ENCODE data around the gene CD164.

The CD164 gene

GRCh38 chr6:109381747-109382575, at the start of gene CD164:
CD164 (minus strand) TSS chr6:109382467; CDS start chr6:109382378, 89 bp downstream.
- DNase-seq, result peak; percentile 95

GRCh38 chr6:109429496-109429895, 47.2 kb upstream of the CD164 start:
- DNase-seq, result no peak

GRCh38 chr6:109428889-109429477, 46.7 kb upstream of the CD164 start:
- no peak for DNase-seq

DNA sequence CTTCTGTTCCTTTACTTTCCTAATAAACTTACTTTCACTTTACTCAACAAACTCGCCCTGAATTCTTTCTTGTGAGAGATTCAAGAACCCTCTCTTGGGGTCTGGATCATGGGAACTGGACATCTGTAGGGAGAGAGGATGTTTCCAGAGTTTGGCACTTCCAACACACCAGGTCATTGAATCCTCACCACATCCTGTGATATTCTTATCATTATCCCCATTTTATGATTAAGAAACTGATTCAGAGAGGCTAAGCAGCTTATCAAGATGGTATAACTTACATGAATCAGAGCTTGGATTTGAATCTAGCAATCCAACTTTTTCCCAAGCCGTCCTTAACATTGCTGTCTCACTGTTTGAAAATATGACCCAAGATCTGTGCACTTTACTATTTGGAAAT, 42.7 kb upstream of the CD164 start:
- no peak for DNase-seq

DNA sequence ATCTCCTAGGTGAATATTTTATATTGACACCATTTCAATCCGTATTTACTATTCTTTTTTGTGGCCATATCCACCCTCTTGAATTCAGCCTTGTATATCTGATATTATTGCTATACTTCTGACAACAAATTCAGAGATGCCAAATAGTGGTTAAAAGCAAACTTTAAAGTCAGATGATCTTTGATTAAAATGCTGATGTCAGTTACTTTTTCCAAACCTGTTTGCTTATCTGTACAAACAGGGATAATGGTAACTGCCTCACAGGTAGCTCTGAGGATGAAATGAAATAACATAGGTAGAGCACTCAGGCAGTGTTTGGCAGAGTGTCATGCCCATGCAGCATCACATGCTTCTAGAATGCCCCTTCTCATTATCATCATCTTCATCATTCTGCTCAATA, 38.9 kb upstream of the CD164 start:
- no peak for DNase-seq

DNA sequence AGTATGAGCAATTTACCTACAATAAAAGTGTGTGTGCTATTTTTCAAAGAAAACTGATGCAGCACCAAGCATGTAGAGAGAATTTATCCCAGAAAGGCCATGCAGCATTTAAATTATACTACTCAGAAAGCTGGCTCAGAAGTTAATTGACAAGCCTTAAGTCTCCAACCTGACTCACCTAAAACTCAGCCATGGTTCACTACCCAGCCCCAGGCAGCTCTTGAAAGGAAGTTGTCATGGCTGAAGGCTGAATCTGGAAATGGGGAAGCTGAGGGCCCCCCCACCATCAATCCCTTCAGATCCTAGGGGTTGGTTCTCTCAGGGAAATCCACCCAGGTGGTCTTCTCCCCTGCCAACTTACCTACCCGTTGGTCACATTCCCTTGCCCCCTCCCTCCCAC, 38.5 kb upstream of the CD164 start:
- no peak for DNase-seq

DNA sequence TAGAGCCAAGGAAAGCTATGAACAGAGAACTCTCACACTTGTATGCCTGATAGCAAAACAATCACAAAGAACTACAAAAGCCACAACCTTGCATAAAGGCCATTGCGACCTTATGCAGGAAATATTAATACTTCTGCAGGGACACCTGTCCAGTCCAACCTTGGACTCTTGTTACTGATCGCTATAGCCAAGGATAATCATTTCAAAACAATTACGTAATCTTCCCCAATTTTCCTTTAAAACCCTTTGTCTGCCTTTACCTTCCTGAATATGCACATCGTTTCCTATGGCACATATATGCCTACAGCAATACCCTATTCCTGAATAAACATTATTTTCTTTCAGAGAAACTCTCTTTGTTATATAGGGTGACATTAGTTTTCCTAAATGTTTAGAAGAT, 35.4 kb upstream of the CD164 start:
- no peak for DNase-seq

DNA sequence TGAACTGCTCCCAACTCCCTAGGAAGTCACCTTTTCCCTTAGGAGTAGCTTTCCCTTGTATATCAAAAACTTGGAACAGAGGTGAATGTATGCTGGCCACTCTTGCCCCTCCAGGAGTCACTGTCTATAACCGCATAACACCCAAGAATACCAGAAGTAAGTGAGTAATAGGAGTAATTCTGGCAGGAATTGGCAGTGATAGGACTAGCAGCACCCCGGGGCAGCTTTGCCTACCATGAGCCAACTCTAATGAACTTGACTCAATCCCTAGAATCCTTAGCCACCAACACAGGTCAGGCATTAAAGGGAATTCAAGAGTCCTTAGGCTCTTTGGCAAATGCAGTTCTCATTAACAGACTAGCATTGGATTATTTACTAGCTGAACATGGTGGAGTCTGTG, 28.8 kb upstream of the CD164 start:
- no peak for DNase-seq

GRCh38 chr6:109406196-109406595, 23.9 kb upstream of the CD164 start:
- no peak for DNase-seq

GRCh38 chr6:109397020-109397419, 14.8 kb upstream of the CD164 start:
- no peak for DNase-seq

GRCh38 chr6:109396046-109396718, 13.9 kb upstream of the CD164 start:
- DNase-seq, result no peak

GRCh38 chr6:109393886-109394281, 11.6 kb upstream of the CD164 start:
- no peak for DNase-seq

DNA sequence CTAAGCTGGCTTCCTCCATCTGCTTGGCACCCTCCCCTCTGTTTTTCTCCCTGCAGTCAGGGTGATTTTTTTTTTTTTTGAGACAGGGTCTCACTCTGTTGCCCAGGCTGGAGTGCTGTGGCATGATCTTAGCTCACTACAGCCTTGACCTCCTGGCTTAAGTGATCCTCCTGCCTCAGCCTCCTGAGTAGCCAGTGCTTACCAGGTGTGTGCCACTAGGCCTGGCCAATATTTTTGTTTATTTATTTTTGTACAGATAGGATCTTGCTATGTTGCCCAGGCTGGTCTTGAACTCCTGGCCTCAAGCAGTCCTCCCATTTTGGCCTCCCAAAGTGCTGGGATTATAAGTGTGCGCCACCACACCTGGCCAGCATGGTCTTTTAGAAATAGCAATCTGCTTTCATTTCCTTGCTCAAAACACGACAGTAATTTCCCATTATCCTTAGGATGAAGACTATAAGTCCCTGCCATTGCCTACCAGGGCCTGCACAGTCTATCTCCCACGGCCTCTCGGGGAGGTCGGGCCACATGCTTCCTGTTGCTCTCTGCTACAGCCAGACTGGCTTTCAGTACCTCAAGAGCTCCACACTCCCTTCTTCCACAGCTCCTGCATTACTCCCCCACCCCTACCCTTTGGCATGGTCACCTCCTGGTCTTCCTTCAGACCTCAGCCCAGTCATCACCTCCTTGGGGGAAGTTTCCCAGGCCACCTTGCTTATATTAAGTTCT, 11.1 kb upstream of the CD164 start:
- no peak for DNase-seq

GRCh38 chr6:109389650-109390274, 7.5 kb upstream of the CD164 start:
- no peak for DNase-seq

DNA sequence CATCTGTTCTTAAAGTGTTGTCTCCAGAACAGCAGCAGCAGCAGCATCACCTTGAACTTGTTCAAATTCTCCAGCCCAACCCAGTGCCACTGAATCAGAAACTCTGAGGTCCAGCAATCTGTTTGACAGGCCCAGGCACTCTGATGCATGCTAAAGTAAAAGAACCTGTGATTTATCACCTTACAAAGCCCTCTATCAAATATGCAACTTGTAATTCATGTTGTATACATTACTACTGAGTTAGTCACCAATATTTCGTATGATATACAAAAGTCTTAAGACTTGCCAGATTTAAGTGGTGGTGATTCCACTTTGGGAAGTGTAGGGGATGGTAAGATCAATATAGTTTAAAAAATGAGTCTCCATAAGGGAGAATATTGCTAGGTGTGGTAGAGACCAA, 6.0 kb upstream of the CD164 start:
- DNase-seq, result no peak

DNA sequence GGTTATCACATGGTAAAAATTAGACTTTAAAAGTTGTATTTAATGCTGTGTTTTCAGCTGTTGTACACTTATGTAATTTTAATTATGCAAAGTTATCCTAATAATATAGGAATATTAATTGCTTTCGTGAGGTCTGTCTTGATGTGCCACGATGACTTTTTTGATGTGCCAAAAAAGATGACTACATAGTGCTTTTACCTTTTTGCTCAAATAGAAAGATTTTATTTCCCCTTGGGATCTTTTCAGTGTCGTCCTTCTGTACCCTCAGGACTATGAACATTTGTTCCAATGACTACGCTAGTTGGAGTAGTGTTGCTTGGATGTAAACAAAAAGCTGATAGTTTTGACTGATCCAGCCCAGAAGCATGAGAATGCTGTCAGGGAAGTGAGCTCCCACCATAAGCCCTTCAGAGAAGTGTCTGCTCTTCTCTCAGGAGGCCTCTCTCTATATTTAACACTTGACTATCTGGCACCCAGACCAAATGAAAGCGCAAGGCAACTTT, 1.2 kb upstream of the CD164 start:
- DNase-seq, result no peak

DNA sequence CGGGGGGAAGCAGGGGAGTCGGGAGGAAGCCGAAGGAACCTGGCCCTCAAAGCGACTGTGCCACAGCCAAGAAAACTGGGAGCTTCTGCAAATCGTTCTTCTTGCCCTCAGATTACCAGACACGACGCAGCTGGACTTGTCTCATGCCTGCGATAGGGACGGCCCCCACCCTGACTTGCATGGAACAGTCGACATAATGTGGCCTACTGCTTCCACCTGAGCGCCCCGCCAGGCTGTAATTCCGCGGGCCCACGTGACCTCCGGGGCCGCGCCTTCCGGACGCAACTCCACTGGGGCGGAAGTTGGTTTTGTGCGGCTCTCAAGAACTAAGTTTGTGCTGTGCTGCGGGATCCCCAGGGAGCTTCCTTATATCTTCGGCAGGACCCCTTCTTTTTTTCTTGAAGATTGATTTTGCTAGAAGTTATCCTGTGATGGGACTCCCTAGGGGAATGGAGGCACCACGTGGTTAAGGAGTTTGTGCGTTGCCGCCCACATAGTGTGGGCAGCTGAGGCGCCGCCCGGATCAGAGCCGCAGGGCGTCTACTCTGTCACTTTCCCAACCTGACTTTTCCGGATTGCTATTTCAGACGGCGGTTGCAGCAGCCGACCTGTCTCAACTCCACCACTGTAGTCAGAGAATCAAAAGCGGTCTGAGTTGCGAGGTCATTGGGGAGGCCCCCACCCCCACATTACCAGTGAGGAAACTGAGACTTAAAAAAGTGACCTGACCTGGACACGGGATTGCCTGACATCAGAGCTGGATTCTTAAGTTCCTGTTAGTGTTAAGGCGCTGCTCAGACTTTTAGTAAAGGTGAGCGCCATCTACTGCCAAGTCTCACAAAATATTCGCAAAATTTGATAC, 540 bp upstream of the CD164 start:
- peak; percentile 94 for DNase-seq

GRCh38 chr6:109381061-109381746, 1.1 kb downstream of the CD164 start:
- DNase-seq, result no peak

DNA sequence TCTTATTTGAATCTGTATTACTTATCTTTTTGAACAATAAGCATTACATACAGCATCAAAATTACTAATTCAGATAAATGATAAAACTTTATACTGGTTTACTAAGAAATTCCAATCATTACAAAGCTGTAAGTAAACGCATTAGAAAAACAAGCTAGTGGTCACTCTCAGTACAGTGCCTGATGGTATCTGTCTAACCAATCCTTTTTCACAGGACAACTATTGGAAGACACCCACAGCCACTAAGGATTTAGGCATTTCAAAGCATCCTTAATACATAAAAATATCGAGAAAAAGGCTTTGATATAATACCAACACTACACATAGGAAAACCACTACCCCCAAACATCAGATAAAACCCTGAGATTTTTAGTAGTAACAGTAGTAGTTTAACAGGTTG, 2.6 kb downstream of the CD164 start:
- DNase-seq, result no peak

DNA sequence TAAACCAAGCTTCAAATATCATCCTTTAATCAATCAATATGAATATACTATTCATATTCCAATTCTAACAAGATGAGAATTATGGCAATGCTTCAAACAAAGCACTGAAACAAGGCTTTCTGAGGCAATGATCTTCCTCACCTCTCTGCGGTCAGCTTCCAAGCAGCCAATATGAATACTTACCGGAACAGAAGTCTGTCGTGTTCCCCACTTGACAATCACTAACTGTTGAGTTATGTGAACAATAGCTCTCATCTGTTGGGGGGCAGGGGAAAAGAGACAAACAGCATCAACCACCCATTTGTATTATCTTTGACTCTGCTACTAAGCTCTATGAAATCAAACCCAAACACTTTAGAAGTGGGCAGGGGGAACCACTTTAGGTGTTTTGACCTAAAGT, 4.5 kb downstream of the CD164 start:
- DNase-seq, result no peak

DNA sequence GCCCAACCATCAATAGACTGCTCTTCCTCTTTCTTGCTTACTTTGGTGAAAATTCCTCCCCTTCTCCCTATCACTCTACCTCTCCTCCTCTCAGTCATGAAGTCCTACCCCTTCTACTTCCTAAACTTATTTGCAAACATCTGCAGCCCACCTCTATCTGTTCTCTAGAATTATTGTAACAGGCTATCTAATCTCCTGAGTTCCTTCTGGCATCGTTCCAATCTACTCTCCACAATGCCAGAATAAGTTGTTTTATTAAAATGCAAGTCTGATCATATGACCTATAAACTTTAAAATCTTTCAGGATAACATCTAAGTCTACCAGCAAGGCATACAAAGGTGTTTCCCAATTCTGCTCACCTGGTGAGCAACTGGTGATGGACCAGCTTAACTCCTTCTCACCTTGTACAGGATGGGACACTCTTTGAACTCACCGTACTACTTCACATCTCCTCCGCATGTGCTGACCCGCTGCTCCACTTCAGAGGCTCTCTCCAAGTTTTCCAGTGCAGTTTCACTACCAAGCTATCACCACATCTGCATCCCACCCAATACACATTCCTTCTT, 7.9 kb downstream of the CD164 start:
- no peak for DNase-seq

Measured in activated CD4-positive, alpha-beta T cell treated with anti-CD3 and anti-CD28 coated beads, Interleukin-2, Interleukin-6, amounts not matched to agents 100 ng/mL and 50 ng/mL, durations not matched to agents 16 hours and 8 hours (primary cell).